GM19467 (cell line): ENCODE results near the gene PTTG1IP.
"Not testable (repeated sequence)": the region's sequence is repeated elsewhere in the genome, so short reads cannot be mapped to it uniquely, and the experiment has no call there.

Experiments used
- ATAC-seq: cut with Tn5 transposase; IDR thresholded peaks from one replicate; pipeline ENCODE4 v1.9.1; 2021; ENCODE audit warnings: mild to moderate bottlenecking, moderate library complexity; ENCODE audit not compliant: unreplicated experiment

The PTTG1IP gene, protein sequence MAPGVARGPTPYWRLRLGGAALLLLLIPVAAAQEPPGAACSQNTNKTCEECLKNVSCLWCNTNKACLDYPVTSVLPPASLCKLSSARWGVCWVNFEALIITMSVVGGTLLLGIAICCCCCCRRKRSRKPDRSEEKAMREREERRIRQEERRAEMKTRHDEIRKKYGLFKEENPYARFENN

GRCh38 chr21:44873356-44874239 is at the start of gene PTTG1IP:
Gene PTTG1IP, minus strand, starts transcription at chr21:44873690. Its CDS starts 74 bp downstream, at chr21:44873616.
- peak; percentile 72 for ATAC-seq

DNA sequence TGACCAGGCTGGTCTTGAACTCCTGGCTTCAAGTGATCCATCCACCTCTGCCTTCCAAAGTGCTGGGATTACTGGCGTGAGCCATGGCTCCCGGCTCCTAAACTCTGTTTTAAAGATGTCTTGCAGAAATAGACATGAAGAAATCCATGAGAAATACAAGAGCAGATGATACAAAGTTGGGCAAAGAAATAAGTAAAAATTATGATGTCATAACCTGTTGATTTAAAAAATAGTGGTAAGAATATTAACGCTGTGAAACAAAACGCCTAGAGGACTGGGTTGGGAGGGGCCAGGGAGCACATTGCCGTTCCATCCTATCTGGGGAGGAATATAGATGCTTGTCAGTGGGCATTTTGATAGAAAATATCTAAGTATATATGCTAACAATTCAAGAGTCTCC is 48.4 kb upstream of the PTTG1IP start:
- ATAC-seq = no peak

DNA sequence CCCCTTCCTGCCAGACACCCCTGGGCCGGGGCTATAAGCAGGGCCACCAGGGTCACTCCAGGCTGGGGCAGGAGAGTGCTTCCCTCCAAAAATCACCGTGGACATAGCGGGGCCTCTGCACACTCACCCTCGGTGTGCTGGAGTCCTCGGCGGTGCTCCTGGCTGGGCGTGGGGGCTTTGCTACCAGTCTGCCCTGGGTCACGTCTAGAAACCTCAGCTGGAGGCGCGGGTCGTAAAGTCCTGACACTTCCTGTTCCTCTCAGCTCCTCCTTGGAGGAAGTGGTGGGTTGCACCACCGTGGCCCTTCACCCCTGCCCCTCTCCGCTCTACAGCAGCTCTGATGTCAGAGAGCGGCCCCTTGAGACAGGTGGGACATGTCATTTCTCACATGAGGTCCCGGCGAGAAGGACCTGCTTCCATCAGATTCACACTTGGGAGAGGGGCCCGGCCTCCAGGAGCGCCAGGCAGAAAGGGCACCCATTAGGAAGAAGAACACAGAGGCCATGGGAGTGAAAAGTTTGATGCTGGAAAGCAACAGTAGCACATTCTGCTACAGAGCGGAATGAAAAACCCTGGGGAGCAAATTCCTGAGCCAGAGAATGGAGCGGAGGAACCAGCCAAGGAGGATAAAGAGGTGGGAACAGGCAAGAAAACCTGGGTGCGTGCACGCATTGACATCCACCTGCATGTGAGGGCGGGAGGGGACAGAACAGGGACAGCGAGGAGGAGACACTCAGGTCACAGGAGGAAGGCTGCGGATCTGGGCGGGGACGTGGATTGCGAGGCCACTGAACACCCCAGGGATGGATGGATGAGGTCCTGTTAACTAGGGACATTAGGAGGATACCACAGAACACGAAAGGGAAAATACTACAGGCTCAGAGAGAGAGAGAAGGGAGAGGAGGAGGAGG is 47.5 kb upstream of the PTTG1IP start, which contains the start of gene ITGB2:
Gene ITGB2, minus strand, starts transcription at position 206 of the 911 bp plus-strand sequence. CDS start 10,117 bp downstream, outside the sequence.
- no peak for ATAC-seq

DNA sequence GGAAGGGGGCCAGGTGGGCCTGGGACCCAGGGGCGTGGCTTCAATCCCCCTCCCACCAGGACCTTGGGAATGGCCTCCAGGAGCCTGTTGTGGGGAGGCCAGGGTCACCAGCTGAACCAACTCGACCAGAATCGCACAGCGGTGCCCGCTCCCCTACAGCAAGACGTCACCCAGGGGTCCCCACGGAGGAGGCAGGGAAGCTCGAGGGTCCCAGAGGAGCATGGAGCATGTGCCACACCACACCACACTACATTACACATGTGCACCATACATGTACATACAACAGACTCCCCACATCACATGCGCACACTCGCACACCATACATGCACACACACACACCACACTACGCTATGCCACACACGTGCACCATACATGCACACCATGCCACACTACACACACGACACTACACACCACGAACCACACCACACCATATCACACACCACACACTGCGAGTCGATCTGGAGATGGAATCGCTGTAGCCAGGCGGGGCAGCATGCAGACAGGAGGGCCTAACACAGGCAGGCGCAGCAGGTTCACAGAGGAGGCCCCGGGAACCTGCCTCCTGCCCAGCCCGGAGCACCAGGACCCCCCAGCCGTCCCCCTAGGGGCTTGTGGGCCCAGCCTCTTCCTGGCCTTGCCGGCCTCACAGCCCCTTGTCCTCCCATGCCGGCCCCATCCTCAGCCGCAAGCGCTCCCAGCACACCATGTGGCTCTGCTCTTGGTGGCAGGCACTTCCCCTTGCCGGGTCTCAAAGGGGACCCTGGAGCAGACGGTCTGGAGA is 46.6 kb upstream of the PTTG1IP start:
- ATAC-seq = no peak

GRCh38 chr21:44919111-44919912 is 45.8 kb upstream of the PTTG1IP start:
- ATAC-seq = no peak

- ATAC-seq = no peak
These were observed 45.1 kb upstream of the PTTG1IP start for GRCh38 chr21:44918581-44919033.

- no peak for ATAC-seq
These were observed 44.6 kb upstream of the PTTG1IP start for GRCh38 chr21:44918107-44918470.

GRCh38 chr21:44917446-44918106 is 44.1 kb upstream of the PTTG1IP start:
- no peak for ATAC-seq

- no peak for ATAC-seq
These were observed 43.5 kb upstream of the PTTG1IP start for GRCh38 chr21:44916965-44917364.

DNA sequence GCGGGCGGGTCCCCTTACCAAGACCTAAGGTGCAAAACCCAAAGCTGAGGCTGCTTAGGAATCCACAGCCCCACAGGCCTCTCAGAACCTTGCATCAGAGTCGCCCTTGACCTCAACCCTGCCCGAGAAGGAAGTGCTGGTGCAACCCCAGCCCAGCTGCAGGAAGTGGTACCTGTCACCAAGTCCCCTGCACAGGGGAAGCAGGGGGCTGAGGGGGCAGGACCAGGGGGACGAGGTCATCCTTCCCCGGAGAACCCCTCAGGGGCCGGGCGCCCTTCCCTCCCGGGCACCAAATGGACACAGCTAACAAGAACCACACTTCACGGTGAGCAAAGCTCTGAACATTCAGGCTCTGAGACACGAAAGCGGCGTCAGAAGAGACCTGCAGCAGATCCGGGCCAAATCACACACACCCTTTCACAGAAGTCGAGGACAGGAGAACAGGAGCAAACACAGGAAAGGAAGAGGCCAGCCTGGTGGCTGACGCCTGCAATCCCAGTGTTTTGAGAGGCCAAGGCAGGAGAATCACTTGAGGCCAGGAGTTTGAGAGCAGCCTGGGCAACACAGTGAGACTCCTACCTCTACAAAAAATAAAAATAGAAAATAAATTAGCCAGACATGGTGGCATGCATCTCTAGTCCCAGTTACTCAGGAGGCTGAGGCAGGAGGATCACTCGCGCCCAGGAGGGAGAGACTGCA is 40.8 kb upstream of the PTTG1IP start:
- ATAC-seq = no peak

DNA sequence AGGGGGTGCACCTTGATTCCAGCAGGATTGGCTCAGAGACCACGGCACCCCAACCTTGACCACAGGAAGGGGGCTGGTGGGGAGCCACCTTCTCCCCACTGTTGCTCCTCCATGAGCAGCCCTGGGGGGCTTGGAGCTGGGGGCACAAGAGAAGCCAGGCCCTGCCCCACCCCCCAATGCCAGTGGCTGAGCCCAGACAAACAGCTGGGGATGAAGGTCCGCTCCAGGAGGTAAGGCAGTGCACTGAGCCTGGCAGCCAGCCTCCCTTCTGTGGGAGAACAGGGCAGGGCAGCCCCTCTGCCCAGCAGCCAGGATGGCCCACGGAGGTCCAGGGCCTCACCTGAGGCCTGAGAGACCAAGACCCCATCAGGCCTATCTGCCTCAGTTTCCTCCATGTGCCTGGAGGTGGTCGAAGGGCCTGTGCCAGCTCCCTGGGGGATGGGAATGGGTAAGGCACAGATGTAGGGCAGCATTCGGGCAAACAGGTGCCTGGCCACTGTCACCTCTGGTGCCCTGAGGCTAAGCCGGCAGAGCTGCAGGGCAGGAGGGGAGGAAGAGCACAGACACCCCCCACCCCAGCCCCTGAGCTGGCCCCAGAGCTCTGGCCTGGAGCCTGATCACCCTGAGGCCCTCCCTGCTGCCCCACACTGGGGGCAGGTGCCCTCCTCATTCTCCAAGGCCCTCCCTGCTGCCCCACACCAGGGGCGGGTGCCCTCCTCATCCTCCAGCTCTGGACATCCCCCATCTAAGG is 40.1 kb upstream of the PTTG1IP start:
- no peak for ATAC-seq

GRCh38 chr21:44912506-44913412 is 39.3 kb upstream of the PTTG1IP start:
- not testable (repeated sequence) for ATAC-seq

DNA sequence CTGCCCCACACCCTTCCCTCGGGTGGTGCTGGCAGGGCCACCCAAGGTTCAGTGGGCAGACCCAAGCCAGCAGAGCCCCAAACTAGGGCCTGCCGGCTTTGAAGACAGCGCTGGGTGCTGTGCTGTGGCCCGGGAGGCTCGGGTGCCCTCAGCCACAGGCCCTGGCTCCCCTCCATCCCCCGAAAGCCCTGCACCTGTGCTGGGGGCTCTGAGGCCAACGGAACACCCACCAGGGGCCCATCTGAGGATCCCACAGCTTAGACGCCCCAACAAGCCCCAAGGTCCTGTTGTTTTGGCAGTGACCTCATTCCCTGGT is 38.6 kb upstream of the PTTG1IP start:
- no peak for ATAC-seq

DNA sequence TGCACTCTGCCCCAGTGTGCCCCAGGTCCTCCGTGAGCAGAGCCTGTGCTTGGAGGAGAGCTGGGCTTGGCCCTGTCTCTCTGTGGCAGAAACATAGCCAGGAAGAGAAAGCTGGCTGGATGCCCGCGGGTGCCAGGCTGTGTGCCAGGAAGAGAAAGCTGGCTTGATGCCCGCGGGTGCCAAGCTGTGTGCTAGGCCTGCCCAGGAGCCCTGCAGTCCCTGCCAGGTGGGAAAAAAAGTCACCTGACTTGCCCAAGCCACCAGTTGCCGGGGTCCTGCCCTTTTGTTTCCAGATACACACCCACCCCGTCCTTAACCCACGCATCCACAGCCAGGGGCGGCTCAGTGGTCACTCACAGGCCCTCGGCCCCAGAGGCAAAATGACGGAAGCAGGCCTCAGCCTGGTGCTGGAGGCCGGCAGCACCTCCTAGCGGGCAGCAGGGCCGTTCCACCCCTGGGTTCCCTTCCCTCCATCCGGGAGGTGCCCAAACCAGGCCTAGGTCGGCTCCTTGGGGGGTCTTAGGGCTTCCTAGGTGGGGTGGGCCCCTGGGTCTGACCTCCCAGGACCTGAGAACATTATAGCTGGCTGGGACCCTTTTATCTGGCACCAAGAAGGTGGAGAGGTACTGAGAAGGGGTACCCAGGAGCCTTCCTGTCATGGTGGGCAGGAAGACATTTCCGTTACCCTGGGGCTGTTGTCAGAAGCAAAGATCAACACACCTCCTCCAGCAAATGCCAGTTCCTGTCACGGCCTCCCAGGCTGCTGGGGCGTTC is 38.1 kb upstream of the PTTG1IP start:
- ATAC-seq = no peak

GRCh38 chr21:44911068-44911383 is 37.5 kb upstream of the PTTG1IP start:
- ATAC-seq = no peak
